Ramos (cell line): ENCODE data around the gene STAT4.

Experiments used
- in situ Hi-C: fragments of 300-500 bp; cut with MboI; formaldehyde crosslinking; loops from one replicate; pipeline ENCODE4 v1.14.3; 2022; ENCODE audit warnings: low sequenced_read_pairs; ENCODE audit not compliant: unreplicated experiment

The STAT4 gene

DNA sequence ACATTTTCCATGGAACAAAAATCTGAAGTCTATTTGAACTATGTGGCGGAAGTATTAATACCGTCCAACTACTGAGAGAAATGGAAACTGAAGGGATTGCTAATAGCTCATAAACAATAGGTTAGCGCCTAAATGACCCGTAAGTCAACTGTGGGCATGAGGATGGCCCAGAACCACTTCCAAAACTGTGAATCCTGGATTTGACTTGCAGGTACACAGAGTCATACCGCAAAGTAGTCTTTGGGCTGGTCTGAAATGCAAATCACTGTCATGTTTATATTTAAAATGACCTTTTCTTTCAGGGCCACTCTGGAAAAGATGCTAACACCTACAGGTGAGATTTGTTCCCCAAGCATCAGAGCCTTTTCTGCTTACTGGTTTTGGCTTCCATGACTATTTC is 50.6 kb downstream of the STAT4 start:
- in situ Hi-C loops: no loop called here

DNA sequence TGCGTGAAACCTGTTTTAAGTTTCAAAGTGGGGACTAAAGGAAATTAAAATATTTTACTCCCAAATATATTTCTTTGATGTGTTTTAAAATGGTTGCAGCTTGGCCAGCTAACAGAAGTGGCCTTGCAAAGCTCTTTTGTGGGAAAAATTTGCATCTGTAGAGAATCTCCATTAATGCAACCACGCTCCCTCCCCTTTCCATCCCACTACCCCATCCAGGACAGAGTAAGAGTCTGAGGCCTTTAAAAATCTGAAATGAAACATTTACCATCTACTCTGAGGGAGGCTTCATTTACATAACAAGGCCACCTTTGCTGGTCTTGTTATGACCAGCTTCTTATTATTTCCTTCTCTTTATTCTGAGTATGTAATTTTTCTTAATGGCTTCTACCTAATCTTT is 63.5 kb downstream of the STAT4 start:
- in situ Hi-C loops: no loop called here

DNA sequence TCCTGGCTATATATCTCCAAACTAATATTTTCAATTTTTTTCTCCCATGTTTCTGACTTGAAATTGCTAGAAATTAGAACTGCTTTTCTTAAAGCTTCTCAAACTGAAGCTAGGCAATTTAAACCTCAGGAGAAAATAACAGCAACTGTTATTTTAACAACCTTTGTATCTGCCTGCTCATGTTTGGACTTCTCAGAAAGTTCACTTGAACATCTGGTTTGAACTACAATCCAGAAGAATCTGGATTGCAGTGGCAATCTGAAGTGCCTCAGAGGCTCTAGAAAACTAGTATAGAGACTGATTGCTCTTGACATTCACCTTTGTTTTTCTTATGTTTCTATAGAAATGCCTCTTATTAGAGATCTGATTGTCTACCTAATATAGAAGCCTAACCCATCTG is 64.1 kb downstream of the STAT4 start:
- in situ Hi-C loops: no loop called here

DNA sequence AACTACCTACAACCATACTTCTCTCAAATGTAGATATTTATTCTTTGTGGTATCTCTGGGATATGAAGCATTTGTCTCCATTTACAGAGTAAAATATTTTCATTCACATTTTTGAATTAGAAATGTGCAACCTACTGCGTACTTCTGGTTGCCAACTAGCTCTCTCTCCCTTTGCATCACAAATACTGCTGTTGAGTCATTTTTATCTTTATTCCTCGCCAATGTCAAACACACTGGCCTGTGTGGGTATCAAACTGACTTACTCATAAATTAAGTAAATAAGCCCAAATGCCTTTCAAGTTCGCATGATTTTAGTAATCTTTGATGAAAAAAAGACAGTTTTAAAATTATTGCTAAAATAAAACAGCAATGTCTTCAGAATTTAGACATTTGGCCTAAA is 67.3 kb downstream of the STAT4 start:
- in situ Hi-C loops: no loop called here

DNA sequence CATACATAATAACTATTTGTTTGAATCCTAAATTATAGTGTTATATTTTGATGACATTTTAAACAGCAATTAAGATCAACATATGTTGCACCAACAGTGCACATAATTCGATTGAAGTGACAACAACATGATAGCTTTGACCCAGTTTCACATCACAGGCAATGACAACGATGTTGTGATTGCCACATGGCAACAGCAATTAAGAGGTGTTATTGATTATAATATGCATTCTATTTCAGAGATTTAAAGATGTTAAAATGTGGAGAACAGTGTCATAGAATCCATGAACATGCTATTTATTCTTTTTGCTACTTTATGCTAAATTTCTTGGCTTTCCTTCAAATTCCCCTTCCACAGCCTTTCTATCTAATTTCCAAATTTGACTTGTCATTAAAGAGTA is 68.5 kb downstream of the STAT4 start:
- in situ Hi-C loops: no loop called here

DNA sequence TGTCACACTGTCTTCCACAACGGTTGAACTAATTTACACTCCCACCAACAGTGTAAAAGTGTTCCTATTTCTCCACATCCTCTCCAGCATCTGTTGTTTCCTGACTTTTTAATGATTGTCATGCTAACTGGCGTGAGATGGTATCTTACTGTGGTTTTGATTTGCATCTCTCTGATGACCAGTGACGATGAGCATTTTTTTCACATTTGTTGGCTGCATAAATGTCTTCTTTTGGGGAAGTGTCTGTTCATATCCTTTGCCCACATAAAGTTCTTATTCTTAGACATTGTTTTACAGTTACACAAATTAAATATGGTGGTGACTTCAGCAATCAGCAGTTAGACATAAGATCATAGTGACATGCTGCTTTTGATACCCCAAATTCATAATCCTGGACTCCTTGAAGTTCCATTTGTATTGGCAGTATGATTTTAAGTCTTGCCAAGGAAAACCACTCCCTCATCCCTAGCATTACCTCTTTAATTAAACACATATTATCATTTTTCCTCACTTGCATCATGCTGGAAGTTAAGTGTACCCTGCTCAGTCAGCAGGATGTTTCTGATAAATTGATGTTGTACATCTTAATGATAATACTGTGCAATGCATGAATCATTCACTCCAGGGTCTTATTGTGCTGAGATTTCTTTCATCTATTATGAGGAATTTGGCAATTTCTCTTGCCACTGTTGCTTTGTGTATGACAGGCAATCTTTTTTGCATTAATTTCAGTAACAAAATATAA is 69.2 kb downstream of the STAT4 start:
- in situ Hi-C loops: no loop called here

DNA sequence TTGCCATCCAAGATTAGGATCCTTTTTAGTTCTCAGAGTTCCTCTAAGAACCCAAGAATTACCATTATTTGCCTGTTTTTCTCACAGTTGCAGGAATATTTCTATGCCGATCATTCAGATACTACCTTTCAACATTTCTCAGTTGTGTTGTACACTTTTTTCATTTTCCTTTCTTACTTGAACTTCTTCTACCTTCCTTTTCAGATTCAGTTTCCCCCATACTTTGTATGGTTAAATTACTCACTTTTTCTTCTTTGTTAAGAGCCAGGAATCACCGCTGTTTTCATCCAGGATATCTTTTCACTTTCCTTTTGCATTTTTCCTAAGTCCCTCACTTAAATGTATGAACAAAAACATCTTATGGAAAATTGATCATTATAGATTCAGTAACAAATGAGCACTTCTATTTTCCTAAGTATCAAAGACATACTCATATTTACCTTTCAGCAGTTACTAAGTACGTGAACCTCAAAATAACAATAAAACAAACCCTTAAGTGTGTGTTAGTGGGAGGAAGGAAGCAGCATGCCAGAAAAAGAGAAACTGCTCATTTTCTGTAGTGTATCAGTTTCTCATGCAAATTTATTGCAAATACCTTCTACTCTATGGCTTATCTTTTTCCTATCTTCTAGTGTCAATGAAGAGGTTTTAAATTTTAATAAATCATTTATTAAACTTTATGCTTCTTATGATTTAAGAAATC is 72.5 kb downstream of the STAT4 start:
- in situ Hi-C loops: no loop called here

DNA sequence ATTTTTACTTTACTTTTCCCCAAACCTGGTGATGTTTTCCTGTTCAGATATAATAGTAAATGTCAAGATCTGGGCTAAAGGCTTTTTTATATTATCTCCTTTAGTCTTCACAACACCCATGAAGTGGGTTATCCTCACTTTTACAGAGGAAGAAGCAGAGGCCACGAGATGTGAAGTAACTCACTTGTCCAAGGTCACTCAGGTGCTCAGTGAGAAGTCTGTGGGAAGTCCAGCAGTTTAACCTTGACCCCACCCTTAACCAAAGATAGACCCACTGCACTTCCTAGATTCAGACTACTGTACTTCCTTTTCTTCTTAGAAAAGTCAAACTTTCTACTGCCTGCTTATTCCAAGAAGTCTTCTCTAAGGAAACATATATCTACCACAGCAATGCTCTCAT is 80.5 kb downstream of the STAT4 start:
- in situ Hi-C loops: no loop called here

DNA sequence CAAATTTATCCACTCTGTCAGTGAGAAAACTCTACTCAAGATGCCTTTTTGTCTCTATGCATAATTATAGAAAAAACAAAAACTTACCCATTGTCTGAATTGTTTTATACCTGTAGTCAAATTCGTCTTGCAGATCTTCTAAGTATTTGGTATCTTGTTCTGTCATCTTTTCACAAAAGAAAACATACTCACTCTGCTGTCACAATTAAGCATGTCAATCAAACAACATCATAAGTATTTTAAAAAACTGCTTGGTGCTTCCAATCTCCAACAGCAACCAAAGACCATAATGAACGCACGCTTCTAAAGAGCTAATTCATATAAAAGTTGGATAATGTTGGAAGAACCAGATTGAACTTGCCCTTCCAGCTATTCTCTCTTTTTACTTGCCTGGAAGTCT is 81.2 kb downstream of the STAT4 start:
- in situ Hi-C loops: no loop called here

DNA sequence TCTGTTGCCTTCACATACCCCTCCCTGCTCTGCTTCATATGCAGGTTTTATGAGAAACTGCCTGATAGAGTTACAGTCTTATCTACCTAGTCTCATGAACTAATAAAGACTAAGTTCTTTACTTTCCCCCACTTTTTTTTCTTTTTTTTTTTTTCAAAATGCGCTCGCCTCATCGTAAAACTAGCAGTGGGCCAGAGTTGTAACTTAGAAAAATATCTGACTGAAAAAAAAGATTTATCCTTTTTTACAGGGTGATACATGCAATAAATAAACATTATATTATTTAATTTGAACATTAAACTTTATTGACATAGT is 83.9 kb downstream of the STAT4 start:
- in situ Hi-C loops: no loop called here

DNA sequence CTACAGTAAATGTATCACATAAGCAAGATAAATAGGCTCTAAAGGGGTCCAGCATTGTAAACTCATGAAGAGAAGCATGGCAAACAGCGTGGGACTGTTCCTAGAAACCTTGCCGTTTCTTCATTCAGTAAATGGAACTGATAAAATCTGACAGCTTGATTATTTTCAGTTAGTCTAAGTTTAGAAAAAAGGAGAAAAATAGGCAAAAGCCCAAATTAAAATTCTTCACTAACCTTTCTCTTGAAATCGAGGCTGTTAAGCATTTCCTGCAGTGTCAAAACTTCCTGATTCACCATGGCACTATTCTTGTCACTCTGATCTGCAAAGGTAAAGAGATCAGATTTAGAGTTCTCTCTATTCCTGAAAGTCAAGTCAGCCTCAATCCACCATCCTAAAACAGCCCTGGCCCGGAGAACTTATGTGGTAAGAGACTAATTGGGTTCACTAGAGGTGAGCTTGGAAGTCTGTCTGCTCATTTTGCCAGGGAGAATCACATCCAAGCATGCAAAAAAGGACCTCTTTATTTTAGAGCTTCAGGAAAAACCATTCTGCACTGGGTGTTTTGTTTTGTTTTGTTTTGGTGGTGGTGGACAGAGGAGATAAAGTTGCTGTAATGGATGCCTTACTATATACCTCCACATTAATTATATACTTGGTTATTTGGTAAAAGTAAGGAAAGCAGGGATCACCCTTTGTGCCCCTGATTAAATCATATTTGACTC is 84.4 kb downstream of the STAT4 start:
- in situ Hi-C loops: no loop called here

DNA sequence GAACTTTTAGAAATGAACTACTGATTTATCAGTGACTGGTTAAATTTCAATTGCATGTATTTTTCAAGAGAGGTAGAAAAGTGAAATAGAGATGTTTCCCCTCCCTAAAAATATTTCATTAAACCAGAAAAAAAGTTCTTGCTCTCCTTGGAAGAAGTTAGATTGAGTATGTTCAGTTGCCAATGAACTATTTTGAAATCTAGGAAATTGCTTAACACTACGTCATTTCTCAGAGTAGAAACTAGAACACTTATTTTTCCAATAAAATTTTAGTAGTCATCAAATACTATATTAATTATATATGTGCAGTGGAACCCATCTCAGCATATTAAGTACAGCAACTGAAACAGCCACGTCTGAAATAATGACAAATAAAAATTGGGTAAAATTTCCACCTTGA is 85.0 kb downstream of the STAT4 start:
- in situ Hi-C loops: no loop called here

DNA sequence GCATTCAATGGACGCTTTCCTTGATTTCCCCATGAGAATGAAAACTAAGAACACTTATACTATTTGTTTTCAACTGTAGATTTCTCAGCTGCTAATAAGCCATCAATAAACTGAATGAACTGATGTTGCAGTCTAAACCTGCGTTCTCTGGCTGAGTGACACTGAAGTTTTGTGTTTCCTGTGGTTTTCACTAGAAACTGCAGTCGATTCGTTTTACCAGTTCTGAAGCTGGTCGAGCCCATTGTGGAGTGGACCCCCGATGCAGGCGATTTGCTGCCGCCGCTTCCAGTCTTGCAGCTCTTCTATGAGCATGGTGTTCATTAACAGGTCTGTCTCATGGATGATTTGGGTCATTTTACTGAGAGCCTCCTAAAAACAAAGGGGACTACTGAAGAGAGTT is 86.2 kb downstream of the STAT4 start:
- in situ Hi-C loops: no loop called here

DNA sequence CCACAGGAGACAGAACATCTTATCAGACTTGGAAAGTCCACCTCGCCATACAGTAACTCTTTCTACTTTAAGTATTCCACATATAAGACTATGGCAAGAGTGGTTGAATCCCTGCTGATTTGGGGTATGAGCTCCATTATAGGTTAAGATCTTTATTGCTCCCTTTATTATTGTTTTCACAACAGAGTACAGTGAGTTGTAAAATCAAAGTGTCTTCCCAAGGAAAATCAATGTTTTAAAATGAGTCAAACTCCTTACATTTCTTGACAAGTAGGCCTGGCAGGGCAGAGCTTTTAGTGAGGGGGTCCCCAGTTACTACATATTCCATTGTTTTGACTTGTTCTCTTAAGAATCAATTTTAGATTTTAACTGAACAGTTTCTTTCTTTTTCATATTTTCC is 87.2 kb downstream of the STAT4 start:
- in situ Hi-C loops: no loop called here

DNA sequence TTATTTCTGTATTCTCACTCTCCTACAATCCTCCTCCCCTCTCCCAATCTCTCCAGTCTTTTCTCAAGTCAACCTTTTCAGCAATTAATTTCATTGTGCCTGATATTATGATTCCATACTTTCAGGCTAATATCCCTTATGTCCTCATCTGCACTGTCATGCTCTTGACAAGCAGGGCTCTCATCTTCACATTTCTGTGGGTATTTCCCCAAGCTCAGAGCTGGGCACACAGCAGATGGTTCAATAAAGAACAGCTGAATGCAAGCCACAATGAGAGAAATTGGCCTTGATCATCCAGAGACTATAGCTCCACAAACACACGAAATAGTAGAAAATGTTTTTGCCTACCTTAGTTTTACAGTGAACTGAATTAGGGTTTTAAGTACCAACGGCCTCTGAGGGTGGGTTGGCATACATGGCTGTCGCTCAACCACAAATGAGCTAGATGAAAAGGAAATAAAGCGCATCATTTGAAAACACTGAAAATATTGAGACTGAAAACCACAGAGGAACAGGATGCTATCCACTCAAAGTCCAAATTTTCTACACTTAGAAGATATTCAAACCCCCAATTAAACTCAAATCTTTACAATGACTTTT is 89.3 kb downstream of the STAT4 start:
- in situ Hi-C loops: no loop called here

DNA sequence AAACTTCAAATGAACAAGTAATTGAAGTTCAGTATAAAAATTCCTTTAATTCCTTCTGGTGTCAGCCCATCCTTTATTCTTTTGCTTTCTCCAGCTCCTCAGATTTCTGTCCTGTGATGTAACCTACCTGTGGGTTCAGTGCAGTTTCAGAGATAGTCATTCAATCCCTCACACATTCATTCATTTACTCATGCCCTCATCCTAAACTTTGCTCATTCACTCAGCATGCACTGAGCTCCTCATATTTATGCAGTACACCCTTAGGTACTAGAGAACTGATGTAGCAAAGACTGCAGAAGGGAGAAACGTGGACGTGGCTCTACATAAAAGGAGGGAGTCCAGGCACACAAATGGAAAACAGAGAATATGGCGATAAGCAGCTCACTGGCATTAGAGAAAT is 91.5 kb downstream of the STAT4 start:
- in situ Hi-C loops: no loop called here

DNA sequence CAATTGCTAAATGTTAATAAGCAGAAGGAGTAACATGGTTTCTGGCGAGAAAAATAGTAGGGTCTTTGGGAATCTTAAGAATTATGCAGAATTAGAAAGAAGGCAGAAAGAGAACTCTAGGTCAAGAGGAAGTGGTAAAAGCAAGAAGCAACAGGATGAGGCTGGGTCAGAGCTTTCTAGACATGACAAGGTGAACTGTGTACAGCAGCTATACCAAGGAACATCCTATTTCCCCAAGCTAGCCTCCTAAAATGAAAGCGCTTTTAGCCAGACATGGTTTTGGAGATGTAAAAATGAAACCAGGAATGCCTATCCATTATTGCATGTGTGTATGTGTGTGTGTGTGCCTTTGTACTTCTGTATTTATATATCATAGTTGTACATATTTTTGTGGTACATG is 94.6 kb downstream of the STAT4 start:
- in situ Hi-C loops: no loop called here

DNA sequence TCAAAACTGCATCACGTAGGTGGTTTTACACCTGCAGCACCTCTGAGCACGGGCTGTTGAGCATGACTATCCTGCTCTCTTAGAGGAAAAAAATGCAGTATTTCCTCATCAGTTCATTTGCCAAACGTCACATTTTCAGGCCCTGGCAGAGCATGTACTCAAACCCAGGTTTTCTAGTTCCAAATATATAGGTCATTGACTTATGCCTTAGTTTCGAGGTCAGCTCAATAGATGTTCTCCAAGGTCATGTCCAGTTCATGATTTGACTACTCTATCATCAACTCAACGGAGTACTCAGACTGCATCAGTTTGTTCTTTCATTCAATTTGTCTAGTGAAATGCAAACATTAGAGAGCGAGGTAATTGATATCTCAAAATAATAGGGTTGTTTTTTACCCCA is 97.5 kb downstream of the STAT4 start:
- in situ Hi-C loops: no loop called here

DNA sequence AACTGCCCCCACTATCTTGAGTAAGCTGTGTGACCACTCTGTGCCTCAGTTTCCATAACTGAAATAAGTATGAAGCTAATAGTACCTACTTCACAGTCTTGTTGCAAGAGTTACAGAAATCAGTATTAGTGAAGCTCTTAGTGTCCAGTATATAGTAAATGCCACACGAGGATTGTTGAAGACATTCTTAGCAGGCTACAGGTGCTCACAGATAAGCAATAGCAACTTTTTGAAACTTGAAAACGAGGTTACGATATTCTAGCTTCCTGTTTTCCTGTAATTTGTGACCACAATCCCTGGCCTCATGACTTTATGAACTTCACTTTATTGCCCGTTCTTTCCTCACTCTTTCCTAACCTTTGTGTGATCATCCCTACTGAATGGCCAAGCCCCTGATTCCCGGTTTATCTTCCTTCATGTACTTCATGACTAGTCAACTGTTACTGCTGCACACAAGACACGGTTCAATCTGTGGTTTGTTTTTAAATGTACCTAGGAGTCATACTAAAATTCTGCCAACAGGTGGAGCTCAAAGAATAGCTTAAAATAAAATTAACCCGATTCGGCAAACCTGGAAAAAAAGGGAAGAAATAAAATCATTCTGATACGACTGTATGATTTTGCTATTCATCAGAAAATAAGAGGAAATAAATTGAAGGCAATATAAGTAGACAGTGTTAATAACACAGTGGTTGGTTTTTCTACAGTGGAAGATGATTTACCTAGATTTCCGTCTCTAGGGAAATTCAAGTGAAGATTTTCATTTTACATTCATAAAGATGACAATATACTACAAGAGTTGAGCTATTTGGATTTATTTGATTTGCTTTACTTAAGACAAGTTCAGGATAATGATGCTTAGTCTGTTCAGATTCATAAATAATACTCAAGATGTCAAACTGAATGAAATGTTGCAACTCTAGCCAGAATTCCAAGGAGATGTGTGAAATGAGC is 98.7 kb downstream of the STAT4 start:
- in situ Hi-C loops: no loop called here

DNA sequence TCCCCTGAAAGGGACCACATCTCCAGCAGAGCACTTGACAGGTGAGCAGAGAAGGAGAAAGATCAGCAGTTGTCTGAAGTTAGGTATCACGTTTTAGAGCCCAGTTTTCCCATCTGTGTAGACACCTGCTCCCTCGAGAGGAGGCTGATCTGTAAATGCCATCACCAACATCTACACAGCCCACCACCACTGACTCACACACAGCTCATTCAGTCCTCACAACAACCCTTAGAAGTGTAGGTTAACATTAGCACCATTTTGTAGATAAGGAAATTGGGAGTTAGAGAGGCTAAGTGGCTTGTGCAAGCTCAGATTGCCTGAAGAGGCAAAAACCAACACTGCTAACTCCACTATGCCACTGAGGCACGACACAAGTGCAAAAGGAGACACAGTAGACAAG is 99.6 kb downstream of the STAT4 start:
- in situ Hi-C loops: no loop called here
